OCI-LY3 (cell line): ENCODE data around the gene IFNA14.

ENCODE experiments used
- H2AFZ ChIP-seq: fragments of 200-600, 300-600 bp; shearing (Covaris generic); 2 replicates; pipeline ENCODE4 v1.6.0; 2014; ENCODE audit warnings: antibody characterized with exemption, low read depth, low read length
- H3K27ac ChIP-seq: fragments of 200-600, 300-600 bp; sonication (generic); 2 replicates; pipeline ENCODE4 v1.5.1; 2014; ENCODE audit warnings: mild to moderate bottlenecking, low read length, moderate library complexity, mixed read lengths
- H3K27me3 ChIP-seq: fragments of 200-600, 300-600 bp; sonication (generic); 2 replicates; pipeline ENCODE4 v1.6.1; 2014; ENCODE audit warnings: low read depth, low read length, mixed read lengths
- H3K36me3 ChIP-seq: fragments of 200-600, 300-600 bp; sonication (generic); replicated peaks from 2 replicates; pipeline ENCODE3; 2014; ENCODE audit warnings: low read depth, low read length, mixed read lengths
- H3K4me1 ChIP-seq: fragments of 300-600, 200-600 bp; sonication (generic); 2 replicates; pipeline ENCODE4 v1.6.1; 2014; ENCODE audit warnings: low read length, mixed read lengths
- H3K4me2 ChIP-seq: fragments of 200-600, 300-600 bp; sonication (generic); 2 replicates; pipeline ENCODE4 v1.6.1; 2014; ENCODE audit warnings: low read length, mixed read lengths
- H3K4me3 ChIP-seq: fragments of 300-600, 200-600 bp; sonication (generic); 2 replicates; pipeline ENCODE4 v1.5.1; 2014; ENCODE audit warnings: antibody characterized with exemption, mild to moderate bottlenecking, low read length, moderate library complexity
- H3K79me2 ChIP-seq: fragments of 300-600, 200-600 bp; shearing (Covaris generic); 2 replicates; pipeline ENCODE4 v1.6.1; 2014; ENCODE audit warnings: mild to moderate bottlenecking, low read length, mixed read lengths
- H3K9ac ChIP-seq: fragments of 300-600, 200-600 bp; shearing (Covaris generic); 2 replicates; pipeline ENCODE4 v1.6.0; 2014; ENCODE audit warnings: mild to moderate bottlenecking, low read length, moderate library complexity
- H3K9me3 ChIP-seq: fragments of 200-600, 300-600 bp; shearing (Covaris generic); 2 replicates; pipeline ENCODE4 v1.6.1; 2014; ENCODE audit warnings: low read length, mixed read lengths; ENCODE audit not compliant: insufficient read depth
- H4K20me1 ChIP-seq: fragments of 200-600, 300-600 bp; sonication (generic); 2 replicates; pipeline ENCODE4 v1.6.1; 2016; ENCODE audit warnings: low read length, mixed read lengths; ENCODE audit not compliant: insufficient read depth
- EZH2phosphoT487 ChIP-seq: fragments of 200-600 bp; shearing (Covaris generic); IDR thresholded peaks from 2 replicates; pipeline ENCODE4 v1.6.1; 2018; ENCODE audit warnings: antibody characterized with exemption, mixed run types, low read depth
- TF ChIP-seq, protein P1 (sequence below): fragments of 200-600, 300-600 bp; sonication (generic); IDR thresholded peaks from 2 replicates; pipeline ENCODE4 v1.5.1; 2014; ENCODE audit warnings: antibody characterized with exemption, low read length, low read depth

IFNA14 gene

DNA sequence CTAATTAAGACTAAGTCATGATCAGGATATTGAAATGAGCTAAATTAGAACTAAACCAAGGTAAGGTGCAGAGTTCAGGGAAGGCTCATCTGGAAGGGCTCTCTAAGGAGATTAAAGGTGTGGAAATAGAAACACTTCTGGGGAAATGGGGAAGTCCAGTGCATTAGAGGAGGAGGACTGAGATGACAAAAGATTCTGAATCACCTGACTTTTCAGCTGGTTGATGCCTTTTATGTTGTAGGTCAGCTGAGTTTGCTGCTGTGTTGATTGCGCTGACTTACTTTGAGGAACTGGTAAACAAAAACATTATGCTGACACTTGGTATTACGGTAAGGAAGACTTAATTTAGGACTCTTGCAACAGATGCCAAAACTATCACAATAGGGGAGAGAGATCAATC, 41.5 kb upstream of the IFNA14 start:
- TF ChIP-seq, protein P1, sequence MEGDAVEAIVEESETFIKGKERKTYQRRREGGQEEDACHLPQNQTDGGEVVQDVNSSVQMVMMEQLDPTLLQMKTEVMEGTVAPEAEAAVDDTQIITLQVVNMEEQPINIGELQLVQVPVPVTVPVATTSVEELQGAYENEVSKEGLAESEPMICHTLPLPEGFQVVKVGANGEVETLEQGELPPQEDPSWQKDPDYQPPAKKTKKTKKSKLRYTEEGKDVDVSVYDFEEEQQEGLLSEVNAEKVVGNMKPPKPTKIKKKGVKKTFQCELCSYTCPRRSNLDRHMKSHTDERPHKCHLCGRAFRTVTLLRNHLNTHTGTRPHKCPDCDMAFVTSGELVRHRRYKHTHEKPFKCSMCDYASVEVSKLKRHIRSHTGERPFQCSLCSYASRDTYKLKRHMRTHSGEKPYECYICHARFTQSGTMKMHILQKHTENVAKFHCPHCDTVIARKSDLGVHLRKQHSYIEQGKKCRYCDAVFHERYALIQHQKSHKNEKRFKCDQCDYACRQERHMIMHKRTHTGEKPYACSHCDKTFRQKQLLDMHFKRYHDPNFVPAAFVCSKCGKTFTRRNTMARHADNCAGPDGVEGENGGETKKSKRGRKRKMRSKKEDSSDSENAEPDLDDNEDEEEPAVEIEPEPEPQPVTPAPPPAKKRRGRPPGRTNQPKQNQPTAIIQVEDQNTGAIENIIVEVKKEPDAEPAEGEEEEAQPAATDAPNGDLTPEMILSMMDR: no peak
- no peak for TF ChIP-seq EZH2phosphoT487
- H3K9me3 ChIP-seq: no peaks in the 10 kb centered on the region
- H3K9ac ChIP-seq: no peak overlapping the region
- H3K79me2 ChIP-seq: no peaks in the 10 kb centered on the region
- H3K27ac ChIP-seq: no peak overlapping the region
- H3K36me3 ChIP-seq: no peaks in the 10 kb centered on the region
- no peak overlapping the region for H3K4me2 ChIP-seq
- H3K4me1 ChIP-seq: no peaks in the 10 kb centered on the region
- H3K4me3 ChIP-seq: no peak overlapping the region
- peaks cover 62% of the 10 kb centered on the region for H3K27me3 ChIP-seq
- no peaks in the 10 kb centered on the region for H4K20me1 ChIP-seq
- no peak overlapping the region for H2AFZ ChIP-seq

DNA sequence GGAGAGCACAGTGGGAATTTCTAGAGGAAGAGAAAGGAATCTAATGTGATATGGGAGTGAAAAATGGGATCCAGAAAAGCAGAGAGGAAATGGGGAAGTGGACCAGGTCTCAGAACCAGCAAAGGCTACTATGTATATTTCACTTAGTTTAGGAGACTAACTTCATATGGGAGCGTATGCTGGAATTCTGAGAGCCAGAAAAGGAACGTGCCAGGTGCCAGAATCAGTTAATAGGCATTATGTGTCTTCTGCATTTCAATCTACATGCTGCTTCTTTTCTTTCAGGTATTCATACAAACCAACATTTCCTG, 28.5 kb upstream of the IFNA14 start:
- Histone ChIP-seq H3K4me1 (peaks cover 40% of the 10 kb centered on the region), H3K9me3 (no peaks in the 10 kb centered on the region), H3K27ac (peak overlapping the region; percentile 64; the same call in 1 of the 2 replicates), H3K9ac (peak overlapping the region; percentile 31; the same call in 1 of the 2 replicates), H3K36me3 (no peaks in the 10 kb centered on the region), H4K20me1 (no peaks in the 10 kb centered on the region), H3K4me2 (peak overlapping the region; percentile 70), H3K79me2 (no peaks in the 10 kb centered on the region), H3K27me3 (0 out of 2 replicates have a peak, but pooled peaks cover 7% of the 10 kb centered on the region), H3K4me3 (peak overlapping the region; percentile 65), H2AFZ (no peak overlapping the region)
- TF ChIP-seq, protein P1: no peak
- no peak for TF ChIP-seq EZH2phosphoT487

DNA sequence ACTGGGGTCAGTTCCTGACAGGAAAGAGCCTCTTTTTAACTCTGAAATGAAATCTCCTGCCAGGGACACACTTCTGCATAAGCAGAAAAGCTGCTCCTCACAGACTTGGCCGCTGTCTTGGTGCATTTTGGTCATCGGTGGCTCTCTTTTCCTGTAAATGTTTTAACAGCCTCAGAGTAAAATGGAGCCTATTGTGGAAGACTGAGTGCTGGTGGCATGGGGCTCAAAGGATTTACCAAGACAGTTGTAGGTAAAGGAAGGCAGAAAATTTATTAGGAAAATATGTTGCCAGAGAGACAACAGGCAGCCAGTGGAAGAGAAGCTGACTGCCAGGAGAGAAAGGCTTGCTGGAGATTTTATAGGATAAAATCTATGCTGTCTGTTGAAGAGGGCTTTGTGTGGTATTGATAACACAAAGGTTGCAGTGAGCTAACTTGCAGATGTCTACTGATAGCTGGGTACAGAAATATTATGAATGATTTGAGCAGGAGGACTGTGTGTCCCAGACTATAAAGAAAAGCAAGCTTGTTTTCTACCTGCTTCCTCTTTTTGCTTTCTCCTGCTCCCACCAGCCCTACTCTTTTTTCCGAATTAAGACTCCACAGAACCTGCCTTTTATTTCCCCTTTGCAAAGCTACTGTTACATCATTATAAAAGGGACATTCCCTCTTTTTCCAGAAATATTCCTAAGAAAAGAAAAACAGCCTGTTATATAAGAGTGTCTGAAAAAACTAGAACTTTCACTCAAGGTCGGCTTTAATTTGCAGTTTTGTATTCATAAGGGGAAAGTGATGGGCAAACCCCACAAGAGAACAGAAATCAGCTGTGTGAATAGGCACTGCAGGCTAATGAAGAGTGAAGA, 27.9 kb upstream of the IFNA14 start:
- no peaks in the 10 kb centered on the region for H3K79me2 ChIP-seq
- TF ChIP-seq EZH2phosphoT487: no peak
- TF ChIP-seq, protein P1: no peak
- H3K4me3 ChIP-seq: peak overlapping the region; percentile 65
- H3K27me3 ChIP-seq: 0 out of 2 replicates have a peak, but pooled peaks cover 7% of the 10 kb centered on the region
- no peaks in the 10 kb centered on the region for H4K20me1 ChIP-seq
- H2AFZ ChIP-seq: peak overlapping the region; percentile 27; the same call in 1 of the 2 replicates
- peaks cover 42% of the 10 kb centered on the region for H3K4me1 ChIP-seq
- H3K27ac ChIP-seq: peak overlapping the region; percentile 64
- no peaks in the 10 kb centered on the region for H3K9me3 ChIP-seq
- H3K36me3 ChIP-seq: no peaks in the 10 kb centered on the region
- peak overlapping the region; percentile 70 for H3K4me2 ChIP-seq
- peak overlapping the region; percentile 31; the same call in 1 of the 2 replicates for H3K9ac ChIP-seq

- H3K79me2 ChIP-seq: no peaks in the 10 kb centered on the region
- H3K4me3 ChIP-seq: peak overlapping the region; percentile 65
- H3K27me3 ChIP-seq: 0 out of 2 replicates have a peak, but pooled peaks cover 7% of the 10 kb centered on the region
- H3K4me2 ChIP-seq: peak overlapping the region; percentile 70
- peaks cover 42% of the 10 kb centered on the region for H3K4me1 ChIP-seq
- no peaks in the 10 kb centered on the region for H4K20me1 ChIP-seq
- H3K27ac ChIP-seq: peak overlapping the region; percentile 64
- no peaks in the 10 kb centered on the region for H3K9me3 ChIP-seq
- no peak overlapping the region for H2AFZ ChIP-seq
- TF ChIP-seq EZH2phosphoT487: no peak
- TF ChIP-seq, protein P1: no peak
- no peaks in the 10 kb centered on the region for H3K36me3 ChIP-seq
- H3K9ac ChIP-seq: peak overlapping the region; percentile 31; the same call in 1 of the 2 replicates
Observed at GRCh38 chr9:21266733-21267484, 27.1 kb upstream of the IFNA14 start.
